GM12873 (cell line): ENCODE results near the gene YWHAH.

Experiments used
- CTCF ChIP-seq: IDR thresholded peaks from 2 replicates; pipeline ENCODE4 v1.5.1; 2012; ENCODE audit warnings: low read depth, mild to moderate bottlenecking, moderate library complexity, low read length, control low read depth; ENCODE audit not compliant: insufficient read depth; ENCODE audit errors: missing control alignments

The YWHAH gene

GRCh38 chr22:31942091-31942490, 2.2 kb upstream of the YWHAH start:
- no peak for TF ChIP-seq CTCF

DNA sequence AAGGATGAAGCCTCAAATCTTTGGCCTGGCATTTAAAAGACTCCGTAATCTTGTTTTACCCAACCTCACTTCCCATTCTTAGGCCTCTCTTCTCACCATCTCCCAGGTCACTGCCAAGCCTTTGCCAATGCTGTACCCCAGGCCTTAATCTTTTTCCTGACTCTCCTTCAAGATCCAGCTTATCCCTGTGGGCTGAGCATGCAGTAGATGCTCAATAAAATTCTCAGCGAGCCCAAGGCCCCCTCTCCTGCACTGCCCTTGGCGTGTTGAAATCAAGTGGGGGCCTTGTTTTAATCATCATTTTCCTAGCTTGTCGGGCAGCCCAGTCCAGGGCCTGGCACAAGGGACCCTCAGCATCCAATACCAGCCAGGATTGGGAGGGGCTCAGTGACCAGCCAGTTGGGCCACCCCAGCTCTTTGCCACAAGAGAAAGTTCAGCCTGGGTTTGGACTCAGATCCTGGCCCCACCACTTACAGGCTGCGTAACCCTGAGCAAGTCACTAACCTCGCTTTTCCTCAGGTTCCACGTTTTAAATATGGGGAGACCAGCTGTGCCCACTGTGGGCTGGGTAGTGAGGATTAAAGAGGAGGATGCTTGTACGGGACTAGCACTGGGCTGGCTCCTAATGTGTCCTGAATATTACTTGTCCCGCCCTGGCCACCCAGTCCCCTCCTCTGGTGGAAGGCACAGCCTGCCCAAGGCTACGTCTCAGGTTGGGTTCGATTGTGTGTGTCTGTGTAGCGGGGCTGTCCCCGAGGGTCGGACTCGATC, 943 bp upstream of the YWHAH start:
- no peak for TF ChIP-seq CTCF

DNA sequence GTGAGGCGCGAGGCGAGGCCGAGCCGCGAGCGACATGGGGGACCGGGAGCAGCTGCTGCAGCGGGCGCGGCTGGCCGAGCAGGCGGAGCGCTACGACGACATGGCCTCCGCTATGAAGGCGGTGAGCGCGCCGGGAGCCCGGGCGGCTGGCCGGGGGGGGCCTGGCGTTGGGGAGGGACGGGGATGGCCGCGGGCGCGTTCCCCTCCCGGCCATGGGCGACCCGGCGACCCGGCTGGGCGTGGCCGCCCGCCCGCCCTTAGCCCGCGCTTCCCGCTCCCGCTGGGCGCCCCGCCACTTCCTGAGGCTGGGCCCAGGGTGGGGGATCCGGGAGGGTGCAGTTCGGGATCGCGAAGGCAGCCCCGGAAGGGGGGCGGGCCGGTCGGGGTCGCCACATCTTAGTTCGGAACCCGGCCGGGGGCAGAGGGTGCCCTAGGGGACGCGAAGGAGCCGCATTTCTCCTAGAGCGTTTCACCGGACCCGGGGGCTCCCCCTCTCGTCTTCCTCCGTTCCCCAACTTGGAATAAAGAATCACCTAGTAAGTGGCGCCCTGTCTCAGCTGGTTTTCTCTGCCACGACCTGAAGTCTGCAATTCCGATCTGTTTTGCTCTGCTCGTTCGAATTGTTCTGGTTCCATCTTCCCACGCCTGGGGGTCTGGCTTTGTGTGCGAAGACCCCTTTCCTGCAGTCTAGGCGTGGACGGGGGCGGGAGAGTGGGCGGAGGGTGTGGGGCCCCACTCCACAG, 536 bp downstream of the YWHAH start:
- no peak for TF ChIP-seq CTCF

DNA sequence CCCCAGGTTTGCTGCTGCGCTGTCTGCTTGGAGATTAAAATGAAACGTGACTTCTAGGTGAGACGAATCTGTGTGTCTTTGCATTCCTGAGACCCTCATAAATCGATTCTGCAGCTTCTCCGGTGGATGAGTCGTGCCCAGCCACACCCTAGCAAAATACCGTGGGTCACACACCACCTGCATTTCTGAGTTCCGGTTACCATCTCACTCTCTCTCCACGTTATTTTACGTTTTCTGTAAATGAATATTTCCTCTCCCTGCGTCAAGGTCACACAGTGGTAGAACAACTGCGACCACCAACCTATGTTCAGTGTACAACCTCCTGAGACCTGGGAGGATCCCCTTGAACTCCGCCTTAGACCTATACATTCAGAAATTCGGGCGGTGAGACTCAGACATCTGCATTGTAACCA, 1.1 kb downstream of the YWHAH start:
- no peak for TF ChIP-seq CTCF

DNA sequence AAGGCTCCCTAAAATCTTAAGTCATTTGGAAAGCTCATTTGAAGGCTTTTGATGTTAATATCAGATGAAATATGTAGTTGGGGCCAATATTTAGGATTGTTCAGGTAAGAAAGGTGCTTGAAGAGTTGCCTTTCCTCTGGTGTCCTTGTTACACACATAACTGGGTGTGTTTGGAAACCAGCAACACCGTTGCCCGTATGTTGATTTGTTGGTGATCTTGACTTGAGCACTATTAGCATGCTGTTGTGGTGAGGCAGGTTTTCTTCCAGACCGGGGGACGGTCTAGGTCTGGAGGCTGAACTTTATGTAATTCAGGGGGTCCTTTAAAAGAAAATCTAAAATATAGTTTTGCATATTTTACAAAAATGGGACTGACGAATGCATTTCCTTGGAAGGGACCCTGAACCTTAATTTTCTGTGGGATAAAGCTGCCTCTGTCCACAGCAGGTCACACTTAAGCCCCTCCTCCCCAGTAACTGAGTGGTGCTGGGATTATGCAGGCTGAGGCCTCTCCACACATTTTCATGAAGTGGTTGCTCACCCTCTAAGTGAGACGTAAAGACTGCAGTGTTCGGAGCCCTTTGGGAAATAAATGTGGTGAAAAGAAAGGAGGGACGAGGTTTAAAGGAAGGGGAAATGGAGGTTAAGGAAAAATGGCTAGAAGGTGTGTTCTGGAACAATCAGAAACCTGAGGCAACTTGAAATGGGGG, 1.8 kb downstream of the YWHAH start:
- no peak for TF ChIP-seq CTCF

DNA sequence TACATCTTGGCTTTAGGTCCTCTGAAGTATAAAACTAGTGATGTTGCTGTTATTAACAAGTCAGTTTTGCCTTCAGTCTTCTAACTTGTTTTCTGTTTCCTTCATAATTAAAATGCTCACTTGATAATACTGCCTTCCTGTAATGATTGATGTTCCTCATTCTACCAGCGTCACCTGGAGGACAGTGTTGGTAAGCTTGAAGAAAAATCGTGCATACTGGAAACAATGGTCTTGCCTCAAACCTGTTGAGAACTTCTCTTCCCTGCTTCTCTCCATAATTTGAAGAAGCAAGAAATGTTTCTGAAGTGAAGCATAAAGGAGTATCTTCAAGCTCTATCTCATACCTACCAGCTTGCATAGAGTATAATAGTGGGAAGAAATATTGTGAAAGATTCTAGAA, 3.0 kb downstream of the YWHAH start:
- peak; percentile 78 for TF ChIP-seq CTCF

DNA sequence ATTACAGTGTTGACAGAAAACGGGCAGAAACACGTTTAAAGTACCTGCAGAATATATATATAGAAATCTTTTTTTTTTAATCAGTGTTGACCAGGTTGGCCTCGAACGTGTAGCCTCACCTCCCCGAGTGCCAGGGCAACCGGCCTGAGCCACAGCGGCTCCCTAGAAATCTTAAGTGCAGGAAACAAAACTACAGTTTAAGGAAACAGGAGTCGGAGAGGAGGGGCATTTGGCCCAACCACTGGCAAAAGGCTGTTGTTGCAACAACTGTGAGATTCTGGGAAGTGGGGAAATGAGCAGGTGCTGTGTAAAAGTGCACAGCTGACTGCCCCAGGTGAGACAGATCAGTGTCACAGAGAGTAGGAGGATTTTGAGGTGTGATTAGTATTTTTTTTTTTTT, 3.7 kb downstream of the YWHAH start:
- no peak for TF ChIP-seq CTCF
